A549 (cell line): ENCODE measurements around the gene ADAD2.

Source experiments
- CEBPB ChIP-seq, 2 experiments: fragments of >200 bp in 1 of 2; sonication (Bioruptor Twin) in 1 of 2; formaldehyde crosslinking in 1 of 2; IDR thresholded peaks; 2 replicates each; pipeline ENCODE4 v1.6.1; 2012 to 2016
- CHD4 ChIP-seq: fragments of 200-600 bp; sonication (generic); IDR thresholded peaks from 2 replicates; pipeline ENCODE4 v1.6.1; 2016; ENCODE audit warnings: antibody characterized with exemption, mild to moderate bottlenecking, borderline replicate concordance
- EHMT2 ChIP-seq: fragments of 200-600 bp; sonication (generic); IDR thresholded peaks from 2 replicates; pipeline ENCODE4 v1.6.1; 2016; ENCODE audit warnings: antibody characterized with exemption, low read depth, mild to moderate bottlenecking, moderate library complexity
- FOSL2 ChIP-seq, 2 experiments: fragments of 450-650 bp in 1 of 2; fragments of >200 bp in 1 of 2; sonication (Bioruptor Twin) in 1 of 2; formaldehyde crosslinking; IDR thresholded peaks; 2 replicates each; pipeline versions ENCODE4 v1.5.0 to v1.6.1; 2016 to 2020; ENCODE audit warnings: mild to moderate bottlenecking in 1 of 2, moderate library complexity in 1 of 2
- JUN ChIP-seq, 2 experiments: fragments of >200 bp; sonication (Bioruptor Twin); formaldehyde crosslinking; IDR thresholded peaks; 2 replicates in 1 of 2; 3 replicates in 1 of 2; pipeline ENCODE4 v1.6.1; 2016 to 2017
- MAFK ChIP-seq: fragments of 450-650 bp; IDR thresholded peaks from 2 replicates; pipeline ENCODE4 v1.6.1; 2014; ENCODE audit not compliant: partially characterized antibody
- POLR2A ChIP-seq: IDR thresholded peaks from 2 replicates; pipeline ENCODE4 v1.6.1; 2012; ENCODE audit warnings: mild to moderate bottlenecking, low read length
- RAD21 ChIP-seq, 2 experiments: fragments of >200 bp in 1 of 2; sonication (Bioruptor Twin) in 1 of 2; formaldehyde crosslinking in 1 of 2; IDR thresholded peaks in 1 of 2; conservative IDR thresholded peaks in 1 of 2; 2 replicates in 1 of 2; 3 replicates in 1 of 2; pipeline ENCODE4 v1.6.1; 2012 to 2018; ENCODE audit warnings: inconsistent platforms in 1 of 2
- SMC3 ChIP-seq: fragments of >200 bp; sonication (Bioruptor Twin); formaldehyde crosslinking; IDR thresholded peaks from 3 replicates; pipeline ENCODE4 v1.6.1; 2018; ENCODE audit warnings: inconsistent platforms
- TF ChIP-seq, protein P1 (sequence below): fragments of >200 bp; sonication (Bioruptor Twin); formaldehyde crosslinking; IDR thresholded peaks from 3 replicates; pipeline ENCODE4 v1.5.1; 2016
- TF ChIP-seq, protein P2 (sequence below): IDR thresholded peaks from 2 replicates; pipeline ENCODE4 v1.6.1; 2012

DNA sequence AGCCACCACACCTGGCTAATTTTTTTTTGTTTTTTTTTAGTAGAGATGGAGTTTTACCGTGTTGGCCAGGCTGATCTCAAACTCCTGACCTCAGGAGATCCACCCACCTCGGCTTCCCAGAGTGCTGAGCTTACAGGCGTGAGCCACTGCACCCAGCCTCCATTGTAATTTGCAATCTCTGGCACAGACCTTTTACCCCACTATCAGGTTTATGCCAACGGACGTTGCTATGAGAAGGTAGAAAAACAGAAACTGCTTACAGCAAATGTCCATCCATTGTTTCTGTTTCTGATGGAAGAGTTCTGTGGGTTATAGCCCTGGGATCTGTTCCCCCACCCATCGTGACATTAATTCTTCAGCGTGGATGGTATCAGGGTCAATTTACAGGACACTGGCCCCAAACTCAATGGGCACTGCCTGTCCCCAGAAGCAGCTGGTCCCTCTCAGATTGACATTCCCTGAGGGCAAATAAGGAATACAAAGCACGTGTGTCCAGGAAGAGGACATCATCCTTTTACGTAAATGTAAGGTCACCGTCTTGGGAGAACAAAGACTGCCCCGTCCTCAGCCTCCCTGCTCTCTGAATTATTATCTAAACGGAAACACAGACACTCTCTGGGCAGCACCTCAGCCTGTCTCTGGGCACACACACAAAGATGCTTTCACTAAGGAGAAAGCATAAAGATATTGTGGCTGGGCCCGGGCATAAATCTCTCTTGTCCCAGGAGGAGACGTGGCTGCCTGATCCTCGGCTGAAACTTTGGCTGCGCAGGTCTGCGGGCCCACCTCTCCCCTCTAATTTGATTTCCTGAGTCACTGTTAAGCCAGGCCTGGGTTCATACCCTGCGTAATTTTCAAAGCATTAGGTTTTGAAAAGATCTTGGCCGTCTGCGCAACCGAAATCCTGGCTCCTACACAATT is 43.6 kb downstream of the ADAD2 start:
- TF ChIP-seq, protein P1, sequence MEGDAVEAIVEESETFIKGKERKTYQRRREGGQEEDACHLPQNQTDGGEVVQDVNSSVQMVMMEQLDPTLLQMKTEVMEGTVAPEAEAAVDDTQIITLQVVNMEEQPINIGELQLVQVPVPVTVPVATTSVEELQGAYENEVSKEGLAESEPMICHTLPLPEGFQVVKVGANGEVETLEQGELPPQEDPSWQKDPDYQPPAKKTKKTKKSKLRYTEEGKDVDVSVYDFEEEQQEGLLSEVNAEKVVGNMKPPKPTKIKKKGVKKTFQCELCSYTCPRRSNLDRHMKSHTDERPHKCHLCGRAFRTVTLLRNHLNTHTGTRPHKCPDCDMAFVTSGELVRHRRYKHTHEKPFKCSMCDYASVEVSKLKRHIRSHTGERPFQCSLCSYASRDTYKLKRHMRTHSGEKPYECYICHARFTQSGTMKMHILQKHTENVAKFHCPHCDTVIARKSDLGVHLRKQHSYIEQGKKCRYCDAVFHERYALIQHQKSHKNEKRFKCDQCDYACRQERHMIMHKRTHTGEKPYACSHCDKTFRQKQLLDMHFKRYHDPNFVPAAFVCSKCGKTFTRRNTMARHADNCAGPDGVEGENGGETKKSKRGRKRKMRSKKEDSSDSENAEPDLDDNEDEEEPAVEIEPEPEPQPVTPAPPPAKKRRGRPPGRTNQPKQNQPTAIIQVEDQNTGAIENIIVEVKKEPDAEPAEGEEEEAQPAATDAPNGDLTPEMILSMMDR = no peak
- TF ChIP-seq, protein P2, sequence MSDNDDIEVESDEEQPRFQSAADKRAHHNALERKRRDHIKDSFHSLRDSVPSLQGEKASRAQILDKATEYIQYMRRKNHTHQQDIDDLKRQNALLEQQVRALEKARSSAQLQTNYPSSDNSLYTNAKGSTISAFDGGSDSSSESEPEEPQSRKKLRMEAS = no peak
- TF ChIP-seq POLR2A (no peak), FOSL2 (IDR thresholded peaks at IDR 0.05) (no peak), FOSL2 (CRISPR knock-in tag; IDR thresholded peaks at IDR 0.05) (no peak), JUN (IDR thresholded peaks at IDR 0.05) (no peak), SMC3 (no peak), EHMT2 (no peak), CEBPB (IDR thresholded peaks at IDR 0.05) (no peak), CHD4 (no peak), MAFK (no peak), RAD21 (conservative IDR thresholded peaks at IDR 0.05 in 1 of 2, IDR thresholded peaks at IDR 0.05 in 1 of 2) (no peak)
